Measurements from ENCODE around the gene TMEM164. TPM values are rescaled to one million over a fixed set of nuclear protein-coding genes. Genes with fewer than 3 reads are reported as not detected.

TMEM164 gene
- 24.3 and 29.5 TPM in 2 replicates for total RNA-seq

DNA sequence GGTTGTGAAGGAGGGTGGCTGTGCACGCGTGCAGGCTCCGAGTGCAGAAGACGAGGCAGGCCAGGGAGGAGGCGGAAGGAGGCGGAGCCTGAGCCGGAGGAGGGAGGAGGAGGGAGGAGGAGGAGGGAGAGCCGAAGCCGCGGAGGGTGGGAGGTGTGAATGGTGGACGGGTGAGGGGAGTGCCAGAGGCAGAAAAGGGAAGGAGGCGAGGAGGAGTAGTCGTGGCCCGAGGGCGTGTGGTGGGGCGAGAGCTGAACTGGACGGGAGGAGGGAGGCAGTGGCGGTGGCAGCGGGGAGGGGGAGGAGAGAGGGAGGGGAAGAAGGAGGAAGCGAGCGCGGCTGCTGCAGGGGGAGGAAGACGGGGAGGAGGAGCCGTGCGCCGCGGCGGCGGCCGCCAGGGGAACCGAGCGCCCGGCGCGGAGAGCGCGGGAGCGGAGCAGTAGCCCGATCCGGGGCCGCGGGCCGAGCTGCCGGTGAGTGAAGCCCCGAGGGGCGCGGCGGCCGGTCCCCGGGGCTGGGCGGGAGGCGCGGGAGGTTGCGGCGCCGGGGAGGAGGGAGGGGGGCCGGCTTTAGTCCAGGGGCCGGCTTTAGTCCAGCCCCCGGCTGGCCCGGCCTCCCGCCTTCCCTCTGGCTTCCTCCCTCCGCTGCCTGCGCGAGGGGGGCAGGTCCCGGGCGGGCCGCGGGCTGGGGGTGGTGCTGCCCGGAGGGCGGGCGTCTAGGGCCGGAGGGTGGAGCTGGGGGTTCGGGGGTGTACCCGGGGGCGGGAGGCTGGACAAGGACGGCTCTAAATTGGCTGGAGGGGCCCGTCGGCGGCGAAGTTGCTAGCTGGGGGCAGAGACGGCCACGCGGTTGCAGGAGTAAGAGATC is at the start of gene TMEM164:
TSS of gene TMEM164 (plus strand) at position 815 of the 867 bp plus-strand sequence. CDS start 661 bp downstream, outside the sequence.

Data from nasal cavity respiratory epithelium epithelial cell of viscerocranial mucosa (primary cell).